Smooth muscle cell (in vitro differentiated cells): ENCODE measurements around the gene ARHGAP18. TPM values are rescaled to one million over a fixed set of nuclear protein-coding genes. Genes with fewer than 3 reads are reported as not detected.

Experiments used
- DNase-seq: peaks from one replicate; lab custom pipeline; 2025; ENCODE audit not compliant: unreplicated experiment; lab: John Stamatoyannopoulos, UW
- H2AFZ ChIP-seq: fragments of 200-600 bp; sonication (generic); 2 replicates; pipeline ENCODE4 v1.6.0; 2016; ENCODE audit warnings: antibody characterized with exemption, low read depth, mild to moderate bottlenecking
- H3F3A ChIP-seq: fragments of 200-600 bp; sonication (generic); 2 replicates; pipeline ENCODE4 v1.6.0; 2017; ENCODE audit warnings: antibody characterized with exemption, low read depth
- H3K27ac ChIP-seq: fragments of 200-600 bp; sonication (generic); 2 replicates; pipeline ENCODE4 v1.5.1; 2016; ENCODE audit warnings: low read depth, mild to moderate bottlenecking
- H3K27me3 ChIP-seq: fragments of 200-600 bp; sonication (generic); 2 replicates; pipeline ENCODE4 v1.6.1; 2016; ENCODE audit warnings: low read depth, mild to moderate bottlenecking
- H3K36me3 ChIP-seq: fragments of 200-600 bp; sonication (generic); 2 replicates; pipeline ENCODE4 v1.5.1; 2016; ENCODE audit warnings: low read depth
- H3K4me1 ChIP-seq: fragments of 200-600 bp; sonication (generic); 2 replicates; pipeline ENCODE4 v1.5.1; 2016; ENCODE audit warnings: low read depth
- H3K4me2 ChIP-seq: fragments of 200-600 bp; sonication (generic); 2 replicates; pipeline ENCODE4 v1.6.0; 2016; ENCODE audit warnings: mild to moderate bottlenecking
- H3K4me3 ChIP-seq: fragments of 200-600 bp; sonication (generic); 2 replicates; pipeline ENCODE4 v1.5.1; 2016; ENCODE audit warnings: mild to moderate bottlenecking
- H3K79me2 ChIP-seq: fragments of 200-600 bp; sonication (generic); 2 replicates; pipeline ENCODE4 v1.6.0; 2016; ENCODE audit warnings: low read depth, mild to moderate bottlenecking
- H3K9ac ChIP-seq: fragments of 200-600 bp; sonication (generic); 2 replicates; pipeline ENCODE4 v1.6.0; 2016; ENCODE audit warnings: low read depth
- H3K9me3 ChIP-seq: fragments of 200-600 bp; sonication (generic); replicated peaks from 2 replicates; pipeline ENCODE4 v1.5.1; 2016; ENCODE audit warnings: low read depth
- H4K20me1 ChIP-seq: fragments of 200-600 bp; sonication (generic); 2 replicates; pipeline ENCODE4 v1.6.0; 2016; ENCODE audit warnings: low read depth
- CTCF ChIP-seq: fragments of 200-600 bp; sonication (generic); IDR thresholded peaks from 2 replicates; pipeline ENCODE4 v1.5.1; 2017; ENCODE audit warnings: borderline replicate concordance, mild to moderate bottlenecking, antibody characterized with exemption; ENCODE audit not compliant: insufficient read depth, poor library complexity, severe bottlenecking
- WGBS: methylation state at CpG from one replicate; pipeline ENCODE4 v1.1.7; 2016; ENCODE audit warnings: low lambda C conversion rate; 5-methylcytosine and 5-hydroxymethylcytosine counted together
- polyA plus RNA-seq: library from polyadenylated mRNA; unstranded; fragments of >200 nt; fragmentation: Nextera tagmentation; extraction: Ambion mirVana; gene quantifications from 2 replicates; pipeline ENCODE4 v1.2.1, GENCODE V29; 2016
- total RNA-seq: library from RNA; depleted of rRNA; stranded (reverse); fragments of >200 nt; gene quantifications from 2 replicates; pipeline ENCODE4 v1.2.3, GENCODE V29; 2014

Gene ARHGAP18
- total and polyA plus RNA-seq, 2 experiments from 2014 or later = 3.2 to 9.6 TPM

- Histone ChIP-seq H3K9ac (no peak overlapping the region), H3K36me3 (no peaks in the 10 kb centered on the region), H3K27ac (peak overlapping the region; percentile 26), H3F3A (no peaks in the 10 kb centered on the region), H2AFZ (peak overlapping the region; percentile 47), H3K4me2 (peak overlapping the region; percentile 59), H3K4me1 (no peaks in the 10 kb centered on the region), H4K20me1 (no peaks in the 10 kb centered on the region), H3K4me3 (no peak overlapping the region), H3K79me2 (no peaks in the 10 kb centered on the region), H3K9me3 (no peaks in the 10 kb centered on the region), H3K27me3 (no peaks in the 10 kb centered on the region)
- DNase-seq = no peak
- WGBS = 74% methylated on average over 5 of the region's 5 CpGs
- TF ChIP-seq CTCF = no peak
Measured at GRCh38 chr6:129717277-129717676, 7.3 kb upstream of the ARHGAP18 start.

GRCh38 chr6:129713806-129714333 is 3.9 kb upstream of the ARHGAP18 start:
- Histone ChIP-seq H3K9me3 (no peaks in the 10 kb centered on the region), H4K20me1 (no peaks in the 10 kb centered on the region), H3K4me3 (no peak overlapping the region), H3K27ac (no peak overlapping the region), H3K27me3 (no peaks in the 10 kb centered on the region), H3K4me1 (peaks cover 10% of the 10 kb centered on the region), H3K9ac (no peak overlapping the region), H3K4me2 (no peak overlapping the region), H3K36me3 (no peaks in the 10 kb centered on the region), H3F3A (peaks cover 6% of the 10 kb centered on the region), H3K79me2 (no peaks in the 10 kb centered on the region), H2AFZ (no peak overlapping the region)
- DNase-seq = no peak
- 97% methylated on average over 4 of the region's 4 CpGs for WGBS
- TF ChIP-seq CTCF = no peak

DNA sequence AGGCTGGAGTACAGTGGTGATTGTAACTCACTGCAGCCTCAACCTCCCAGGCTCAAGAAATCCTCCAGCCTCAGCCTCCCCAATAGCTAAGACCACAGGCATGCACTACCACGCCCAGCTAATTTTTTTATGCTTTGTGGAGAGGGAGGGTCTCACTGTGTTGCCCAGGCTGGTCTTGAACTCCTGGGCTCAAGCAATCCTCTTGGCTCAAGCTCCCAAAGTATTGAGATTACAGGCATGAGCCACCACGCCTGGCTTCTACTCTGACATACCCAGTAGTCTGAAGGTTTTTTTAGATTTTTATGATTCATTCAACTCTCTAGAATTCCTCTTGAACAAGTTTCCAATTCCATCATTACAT is 1.3 kb upstream of the ARHGAP18 start:
- H3K4me3 ChIP-seq = no peak overlapping the region
- no peaks in the 10 kb centered on the region for H4K20me1 ChIP-seq
- no peak overlapping the region for H2AFZ ChIP-seq
- WGBS = 100% methylated on average over 2 of the region's 2 CpGs
- H3K79me2 ChIP-seq = peaks cover 5% of the 10 kb centered on the region
- no peaks in the 10 kb centered on the region for H3K27me3 ChIP-seq
- H3K9me3 ChIP-seq = no peaks in the 10 kb centered on the region
- H3K27ac ChIP-seq = no peak overlapping the region
- no peak overlapping the region for H3K9ac ChIP-seq
- H3F3A ChIP-seq = peaks cover 6% of the 10 kb centered on the region
- DNase-seq = no peak
- H3K4me1 ChIP-seq = peaks cover 15% of the 10 kb centered on the region
- no peaks in the 10 kb centered on the region for H3K36me3 ChIP-seq
- no peak overlapping the region for H3K4me2 ChIP-seq
- no peak for TF ChIP-seq CTCF
